HCT116 (cell line): Measurements from ENCODE around the gene FBXL7. TPM values are rescaled to one million over a fixed set of nuclear protein-coding genes. Genes with fewer than 3 reads are reported as not detected.

ENCODE experiments used
- ATAC-seq: fragments of 200-7000 bp; cut with Tn5 transposase; 2 replicates; pipeline ENCODE4 v1.9.1; 2020; ENCODE audit warnings: mild to moderate bottlenecking, moderate library complexity
- BruUV-seq: library from RNA; stranded (reverse); fragments of 400-500 nt; replicated peaks from 2 replicates; lab custom pipeline; 2021; lab: Mats Ljungman, UMichigan
- CTCF ChIA-PET: fragments of 300-600 bp; sonication (Branson Sonifier 250); formaldehyde crosslinking; loops from one replicate; lab custom pipeline; 2021; ENCODE audit warnings: antibody characterized with exemption; lab: Charles Lee
- POLR2A ChIA-PET: fragments of 300-600, 350-600 bp; sonication (Branson Sonifier 250); formaldehyde crosslinking; loops from one replicate; lab custom pipeline; 2021; ENCODE audit warnings: antibody characterized with exemption; lab: Charles Lee
- RAD21 ChIA-PET, 2 experiments: fragments of 300-600 bp; sonication (Branson Sonifier 250); formaldehyde crosslinking; loops; one replicate each; lab custom pipeline; 2023; ENCODE audit warnings: low total read pairs in 2 of 2; ENCODE audit not compliant: uncharacterized antibody in 2 of 2, unreplicated experiment in 2 of 2, low non-redundant PET in 1 of 2; lab: Charles Lee
- DNase-seq: peaks from one replicate; pipeline ENCODE4 v3.0.0-alpha.2; 2010; ENCODE audit warnings: low read depth, low spot score
- H2AFZ ChIP-seq: fragments of 200-600 bp; shearing (Covaris generic), sonication (generic); 2 replicates; pipeline ENCODE4 v1.6.1; 2017; ENCODE audit warnings: low read depth, mixed run types, mixed read lengths, antibody characterized with exemption, low read length; ENCODE audit not compliant: poor library complexity, severe bottlenecking
- H3K27ac ChIP-seq: 2 replicates; pipeline ENCODE4 v1.5.1; 2012; ENCODE audit warnings: low read depth, low read length
- H3K27me3 ChIP-seq: fragments of 200-600 bp; sonication (generic); 2 replicates; pipeline ENCODE4 v1.6.1; 2016; ENCODE audit warnings: mixed run types, low read length, mixed read lengths; ENCODE audit not compliant: insufficient read depth
- H3K36me3 ChIP-seq, 2 experiments: fragments of 200-500 bp in 1 of 2; fragments of 200-600 bp in 1 of 2; sonication (Bioruptor generic) in 1 of 2; sonication (generic) in 1 of 2; 2 replicates each; pipeline versions ENCODE4 v1.5.1 to v1.6.1; 2014 to 2016; ENCODE audit warnings: low read length in 2 of 2, inconsistent platforms in 1 of 2, mixed read lengths in 1 of 2, mixed run types in 1 of 2; ENCODE audit not compliant: insufficient read depth in 2 of 2, control insufficient read depth in 1 of 2
- H3K4me1 ChIP-seq, 2 experiments: fragments of 200-600 bp in 1 of 2; sonication (generic) in 1 of 2; 2 replicates each; pipeline versions ENCODE4 v1.5.1 to v1.6.1; 2012 to 2017; ENCODE audit warnings: low read length in 2 of 2, inconsistent platforms in 1 of 2, mild to moderate bottlenecking in 1 of 2, mixed read lengths in 1 of 2, mixed run types in 1 of 2, moderate library complexity in 1 of 2; ENCODE audit not compliant: insufficient read depth in 2 of 2, control insufficient read depth in 1 of 2
- H3K4me2 ChIP-seq: fragments of 200-600 bp; sonication (generic); 2 replicates; pipeline ENCODE4 v1.6.1; 2017; ENCODE audit warnings: mixed run types, low read length, mixed read lengths
- H3K4me3 ChIP-seq, 2 experiments: fragments of 200-600 bp in 1 of 2; sonication (generic) in 1 of 2; replicated peaks in 1 of 2; 2 replicates each; pipeline ENCODE4 v1.5.1; 2011 to 2016; ENCODE audit warnings: low read length in 2 of 2, control low read depth in 1 of 2, low read depth in 1 of 2, mild to moderate bottlenecking in 1 of 2, mixed read lengths in 1 of 2, mixed run types in 1 of 2
- H3K79me2 ChIP-seq: fragments of 200-600 bp; sonication (generic); 2 replicates; pipeline ENCODE4 v1.6.1; 2017; ENCODE audit warnings: mild to moderate bottlenecking, mixed run types, low read length, moderate library complexity, mixed read lengths; ENCODE audit not compliant: insufficient read depth
- H3K9ac ChIP-seq: fragments of 200-600 bp; sonication (generic); 2 replicates; pipeline ENCODE4 v1.6.1; 2016; ENCODE audit warnings: low read length, mixed read lengths
- H3K9me2 ChIP-seq: fragments of 200-600 bp; sonication (generic), shearing (Covaris generic); 2 replicates; pipeline ENCODE4 v1.6.1; 2017; ENCODE audit warnings: mixed run types, mild to moderate bottlenecking, moderate library complexity; ENCODE audit not compliant: insufficient read depth
- H3K9me3 ChIP-seq, 2 experiments: fragments of 200-500 bp in 1 of 2; fragments of 200-600 bp in 1 of 2; sonication (Bioruptor generic) in 1 of 2; sonication (generic) in 1 of 2; 2 replicates each; pipeline ENCODE4 v1.6.1; 2014 to 2017; ENCODE audit warnings: low read length in 2 of 2, mixed read lengths in 2 of 2, inconsistent platforms in 1 of 2, low read depth in 1 of 2, mild to moderate bottlenecking in 1 of 2, mixed run types in 1 of 2, moderate library complexity in 1 of 2; ENCODE audit not compliant: control insufficient read depth in 1 of 2, insufficient read depth in 1 of 2
- H4K20me1 ChIP-seq: fragments of 200-600 bp; sonication (generic), shearing (Covaris generic); 2 replicates; pipeline ENCODE4 v1.6.1; 2017; ENCODE audit warnings: mixed run types, mild to moderate bottlenecking, moderate library complexity; ENCODE audit not compliant: insufficient read depth
- EZH2 ChIP-seq: fragments of 200-600 bp; sonication (generic); IDR thresholded peaks from 2 replicates; pipeline ENCODE4 v1.6.1; 2017; ENCODE audit warnings: antibody characterized with exemption, mixed run types
- EZH2phosphoT487 ChIP-seq: fragments of 200-600 bp; IDR thresholded peaks from 2 replicates; pipeline ENCODE4 v1.6.1; 2018; ENCODE audit warnings: antibody characterized with exemption, borderline replicate concordance
- POLR2A ChIP-seq: IDR thresholded peaks from 2 replicates; pipeline ENCODE4 v1.7.0; 2011; ENCODE audit warnings: borderline replicate concordance; ENCODE audit not compliant: insufficient read depth, insufficient read length; ENCODE audit errors: extremely low read depth
- POLR2AphosphoS5 ChIP-seq: IDR thresholded peaks from 2 replicates; pipeline ENCODE4 v1.6.1; 2011; ENCODE audit warnings: mild to moderate bottlenecking, low read depth, low read length, moderate library complexity
- SP1 ChIP-seq: IDR thresholded peaks from 2 replicates; pipeline ENCODE4 v1.6.1; 2012; ENCODE audit warnings: low read depth
- TCF7L2 ChIP-seq: IDR thresholded peaks from 2 replicates; pipeline ENCODE4 v1.7.0; 2011; ENCODE audit warnings: borderline replicate concordance, inconsistent platforms; ENCODE audit not compliant: insufficient read depth, insufficient read length; ENCODE audit errors: extremely low read depth
- YY1 ChIP-seq: IDR thresholded peaks from 2 replicates; pipeline ENCODE4 v1.6.1; 2011; ENCODE audit warnings: low read length, low read depth, moderate library complexity, mild to moderate bottlenecking; ENCODE audit not compliant: insufficient replicate concordance; ENCODE audit errors: extremely low read depth
- ZFX ChIP-seq: fragments of 450-650 bp; IDR thresholded peaks from 2 replicates; pipeline ENCODE4 v1.6.1; 2017
- intact Hi-C: fragments of 100-400 bp; cut with micrococcal nuclease; formaldehyde crosslinking; loops from 2 replicates; pipeline ENCODE4 v1.10.0; 2022
- total RNA-seq: library from RNA; stranded (reverse); gene quantifications from one replicate; pipeline ENCODE4 v1.2.1, GENCODE V29; 2021; ENCODE audit not compliant: unreplicated experiment
- TF ChIP-seq, protein P1 (sequence below): IDR thresholded peaks from 2 replicates; pipeline ENCODE4 v1.6.1; 2012
- TF ChIP-seq, protein P2 (sequence below): IDR thresholded peaks from 2 replicates; pipeline ENCODE4 v1.6.1; 2011; ENCODE audit warnings: mild to moderate bottlenecking, low read length, moderate library complexity; ENCODE audit not compliant: insufficient replicate concordance; ENCODE audit errors: extremely low read depth
- TF ChIP-seq, protein P3 (sequence below): IDR thresholded peaks from 2 replicates; pipeline ENCODE4 v1.6.1; 2012; ENCODE audit warnings: low read depth

The FBXL7 gene
- total RNA-seq, 1 experiment from 2014 or later, result 0.05 TPM

DNA sequence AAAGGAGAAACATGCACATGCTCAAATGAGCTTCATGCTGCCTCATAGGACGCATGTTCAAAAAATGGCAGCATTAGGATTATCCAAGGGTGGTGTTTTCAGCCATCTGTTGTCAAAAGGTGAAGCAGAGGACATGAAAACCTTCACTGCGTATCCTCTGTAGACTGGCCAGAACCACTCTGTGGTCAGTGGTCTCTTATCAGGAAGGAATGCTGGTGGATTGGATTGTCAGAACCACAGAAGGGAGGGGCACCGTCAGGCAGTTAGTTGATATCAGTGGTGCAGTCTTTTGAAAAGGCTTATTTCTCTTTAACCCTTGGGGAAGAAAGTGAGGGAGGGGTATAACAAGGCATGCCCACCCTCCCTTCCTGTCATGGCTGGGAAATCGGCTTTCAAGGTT, 100.1 kb downstream of the FBXL7 start:
- peaks cover 7 to 22% of the 10 kb centered on the region in 2 experiments; a peak in 2 of 4 replicates for H3K9me3 ChIP-seq
- H3K36me3 ChIP-seq, result no peaks in the 10 kb centered on the region
- no TSS peak for BruUV-seq
- no peak for ATAC-seq
- no peaks in the 10 kb centered on the region for H3K79me2 ChIP-seq
- no peak overlapping the region for H3K4me2 ChIP-seq
- ChIA-PET POLR2A (no interaction called here), CTCF (no interaction called here), RAD21 (no interaction called here)
- TF ChIP-seq, protein P1, sequence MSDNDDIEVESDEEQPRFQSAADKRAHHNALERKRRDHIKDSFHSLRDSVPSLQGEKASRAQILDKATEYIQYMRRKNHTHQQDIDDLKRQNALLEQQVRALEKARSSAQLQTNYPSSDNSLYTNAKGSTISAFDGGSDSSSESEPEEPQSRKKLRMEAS, result no peak
- TF ChIP-seq POLR2AphosphoS5 (no peak), SP1 (no peak), TCF7L2 (no peak), EZH2 (no peak), POLR2A (no peak), ZFX (no peak), YY1 (no peak), EZH2phosphoT487 (no peak)
- TF ChIP-seq, protein P2, sequence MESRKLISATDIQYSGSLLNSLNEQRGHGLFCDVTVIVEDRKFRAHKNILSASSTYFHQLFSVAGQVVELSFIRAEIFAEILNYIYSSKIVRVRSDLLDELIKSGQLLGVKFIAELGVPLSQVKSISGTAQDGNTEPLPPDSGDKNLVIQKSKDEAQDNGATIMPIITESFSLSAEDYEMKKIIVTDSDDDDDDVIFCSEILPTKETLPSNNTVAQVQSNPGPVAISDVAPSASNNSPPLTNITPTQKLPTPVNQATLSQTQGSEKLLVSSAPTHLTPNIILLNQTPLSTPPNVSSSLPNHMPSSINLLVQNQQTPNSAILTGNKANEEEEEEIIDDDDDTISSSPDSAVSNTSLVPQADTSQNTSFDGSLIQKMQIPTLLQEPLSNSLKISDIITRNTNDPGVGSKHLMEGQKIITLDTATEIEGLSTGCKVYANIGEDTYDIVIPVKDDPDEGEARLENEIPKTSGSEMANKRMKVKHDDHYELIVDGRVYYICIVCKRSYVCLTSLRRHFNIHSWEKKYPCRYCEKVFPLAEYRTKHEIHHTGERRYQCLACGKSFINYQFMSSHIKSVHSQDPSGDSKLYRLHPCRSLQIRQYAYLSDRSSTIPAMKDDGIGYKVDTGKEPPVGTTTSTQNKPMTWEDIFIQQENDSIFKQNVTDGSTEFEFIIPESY, result no peak
- TF ChIP-seq, protein P3, sequence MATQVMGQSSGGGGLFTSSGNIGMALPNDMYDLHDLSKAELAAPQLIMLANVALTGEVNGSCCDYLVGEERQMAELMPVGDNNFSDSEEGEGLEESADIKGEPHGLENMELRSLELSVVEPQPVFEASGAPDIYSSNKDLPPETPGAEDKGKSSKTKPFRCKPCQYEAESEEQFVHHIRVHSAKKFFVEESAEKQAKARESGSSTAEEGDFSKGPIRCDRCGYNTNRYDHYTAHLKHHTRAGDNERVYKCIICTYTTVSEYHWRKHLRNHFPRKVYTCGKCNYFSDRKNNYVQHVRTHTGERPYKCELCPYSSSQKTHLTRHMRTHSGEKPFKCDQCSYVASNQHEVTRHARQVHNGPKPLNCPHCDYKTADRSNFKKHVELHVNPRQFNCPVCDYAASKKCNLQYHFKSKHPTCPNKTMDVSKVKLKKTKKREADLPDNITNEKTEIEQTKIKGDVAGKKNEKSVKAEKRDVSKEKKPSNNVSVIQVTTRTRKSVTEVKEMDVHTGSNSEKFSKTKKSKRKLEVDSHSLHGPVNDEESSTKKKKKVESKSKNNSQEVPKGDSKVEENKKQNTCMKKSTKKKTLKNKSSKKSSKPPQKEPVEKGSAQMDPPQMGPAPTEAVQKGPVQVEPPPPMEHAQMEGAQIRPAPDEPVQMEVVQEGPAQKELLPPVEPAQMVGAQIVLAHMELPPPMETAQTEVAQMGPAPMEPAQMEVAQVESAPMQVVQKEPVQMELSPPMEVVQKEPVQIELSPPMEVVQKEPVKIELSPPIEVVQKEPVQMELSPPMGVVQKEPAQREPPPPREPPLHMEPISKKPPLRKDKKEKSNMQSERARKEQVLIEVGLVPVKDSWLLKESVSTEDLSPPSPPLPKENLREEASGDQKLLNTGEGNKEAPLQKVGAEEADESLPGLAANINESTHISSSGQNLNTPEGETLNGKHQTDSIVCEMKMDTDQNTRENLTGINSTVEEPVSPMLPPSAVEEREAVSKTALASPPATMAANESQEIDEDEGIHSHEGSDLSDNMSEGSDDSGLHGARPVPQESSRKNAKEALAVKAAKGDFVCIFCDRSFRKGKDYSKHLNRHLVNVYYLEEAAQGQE, result no peak
- H3K27ac ChIP-seq, result no peak overlapping the region
- DNase-seq, result no peak
- no peak overlapping the region for H3K4me3 ChIP-seq
- no peaks in the 10 kb centered on the region for H3K9me2 ChIP-seq
- no peak overlapping the region for H2AFZ ChIP-seq
- no peaks in the 10 kb centered on the region for H3K4me1 ChIP-seq
- H4K20me1 ChIP-seq, result no peaks in the 10 kb centered on the region
- no peaks in the 10 kb centered on the region for H3K27me3 ChIP-seq
- no peak overlapping the region for H3K9ac ChIP-seq
- intact Hi-C loops, result no loop called here
